ENCODE data around the gene KCNIP1. TPM values are rescaled to one million over a fixed set of nuclear protein-coding genes. Genes with fewer than 3 reads are reported as not detected.

Gene KCNIP1
- total RNA-seq = 0.10 TPM in 1 of 2 replicates, not detected in the other
- 0.20 TPM for polyA plus RNA-seq (2012)

DNA sequence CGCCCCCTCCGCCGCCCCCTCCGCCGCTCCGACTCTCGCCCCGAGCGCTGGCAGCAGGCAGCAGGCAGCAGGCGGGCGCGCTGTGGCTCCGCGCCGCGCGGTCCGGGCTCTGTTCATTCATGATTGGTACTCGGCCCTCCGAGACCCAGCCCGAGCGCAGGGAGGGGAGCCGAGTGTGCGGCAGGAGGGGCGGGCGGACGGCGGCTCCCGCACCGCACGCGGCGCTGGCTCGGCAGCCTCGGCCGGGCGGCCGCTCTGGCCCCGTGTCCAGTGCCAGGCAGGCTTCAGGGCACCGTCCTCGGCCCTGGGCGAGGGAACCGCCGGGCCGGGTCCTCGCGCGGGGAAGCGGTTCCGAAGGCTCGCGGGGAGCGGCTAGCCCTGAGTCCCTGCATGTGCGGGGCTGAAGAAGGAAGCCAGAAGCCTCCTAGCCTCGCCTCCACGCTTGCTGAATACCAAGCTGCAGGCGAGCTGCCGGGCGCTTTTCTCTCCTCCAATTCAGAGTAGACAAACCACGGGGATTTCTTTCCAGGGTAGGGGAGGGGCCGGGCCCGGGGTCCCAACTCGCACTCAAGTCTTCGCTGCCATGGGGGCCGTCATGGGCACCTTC lies at the start of gene KCNIP1:
TSS of gene KCNIP1 (plus strand) at position 31 of the 607 bp plus-strand sequence.
- DNase-seq (ENCODE audit: low read depth) = no peak

DNA sequence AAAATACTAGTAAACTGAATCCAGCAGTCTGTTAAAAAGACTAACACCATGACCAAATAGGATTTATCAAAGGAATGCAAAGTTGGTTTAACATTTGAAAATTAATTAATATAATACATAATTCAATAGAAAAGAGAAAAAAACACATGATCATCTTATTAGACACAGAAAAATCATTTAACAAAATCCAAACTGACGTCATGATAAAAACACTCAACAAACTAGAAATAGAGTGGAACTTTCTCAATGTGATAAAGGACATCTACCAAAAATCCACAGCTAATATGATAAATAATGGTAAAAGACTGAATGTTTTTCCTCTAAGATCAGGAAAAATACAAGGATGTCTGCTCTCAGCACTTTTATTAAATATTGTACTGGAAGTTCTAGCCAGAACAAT lies 40.4 kb upstream of the KCNIP1 start:
- no peak for DNase-seq (ENCODE audit: low read depth)

DNA sequence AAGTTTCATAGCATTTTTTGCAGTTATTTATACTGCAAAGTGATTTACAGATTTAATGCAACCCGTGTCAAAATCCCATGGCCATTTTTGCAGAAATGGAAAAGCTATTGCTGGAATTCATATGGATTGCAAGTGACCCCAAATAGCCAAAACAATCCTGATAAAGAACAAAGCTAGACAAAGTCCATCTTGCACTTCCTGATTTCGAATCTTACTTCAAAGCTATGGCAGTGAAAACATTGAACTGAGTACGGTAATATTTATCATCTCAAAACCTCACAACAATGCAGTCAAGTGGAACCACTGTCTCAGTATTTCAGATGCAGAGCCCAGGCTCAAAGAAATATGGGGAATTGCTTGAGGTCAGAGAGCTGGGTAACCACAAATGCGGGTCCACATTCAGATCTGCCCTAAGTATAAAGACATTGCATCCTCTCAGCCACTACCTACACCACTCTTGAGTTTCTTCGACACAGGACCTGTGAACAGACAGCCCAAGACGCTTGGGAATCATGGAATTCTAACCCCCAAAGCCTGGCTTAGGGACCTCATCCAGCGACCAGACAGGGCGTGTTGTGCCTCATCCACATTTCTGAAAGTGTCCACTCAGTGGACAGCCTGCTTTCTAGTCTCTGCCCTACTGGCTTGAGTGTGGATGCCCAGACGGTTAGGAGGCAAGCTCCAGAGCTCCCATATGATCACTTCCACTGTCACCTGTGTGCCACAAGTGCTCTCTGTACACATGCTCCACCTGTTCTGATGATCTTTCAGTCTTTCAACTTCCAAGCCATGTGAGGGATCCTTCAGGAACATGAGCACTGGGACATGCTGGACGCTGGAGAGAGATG lies 39.3 kb upstream of the KCNIP1 start:
- DNase-seq (ENCODE audit: low read depth) = no peak

DNA sequence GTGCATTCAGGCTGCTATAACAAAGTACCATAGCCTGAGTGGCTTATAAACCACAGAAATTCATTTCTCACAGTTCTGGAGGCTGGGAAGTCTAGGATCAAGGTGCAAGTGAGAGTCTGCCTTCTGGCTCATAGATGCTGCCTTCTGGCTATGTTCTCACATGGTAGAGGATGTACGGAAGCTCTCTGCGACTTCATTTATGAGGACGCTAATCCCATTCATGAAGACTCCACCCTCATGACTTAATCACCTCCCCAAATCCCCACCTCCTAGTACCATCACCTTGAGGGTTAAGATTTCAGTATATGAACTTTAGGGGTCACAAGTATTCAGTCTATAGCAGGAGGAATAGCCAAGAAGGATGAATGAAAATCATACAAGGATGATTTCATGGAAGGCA lies 37.3 kb upstream of the KCNIP1 start:
- DNase-seq (ENCODE audit: low read depth) = no peak

DNA sequence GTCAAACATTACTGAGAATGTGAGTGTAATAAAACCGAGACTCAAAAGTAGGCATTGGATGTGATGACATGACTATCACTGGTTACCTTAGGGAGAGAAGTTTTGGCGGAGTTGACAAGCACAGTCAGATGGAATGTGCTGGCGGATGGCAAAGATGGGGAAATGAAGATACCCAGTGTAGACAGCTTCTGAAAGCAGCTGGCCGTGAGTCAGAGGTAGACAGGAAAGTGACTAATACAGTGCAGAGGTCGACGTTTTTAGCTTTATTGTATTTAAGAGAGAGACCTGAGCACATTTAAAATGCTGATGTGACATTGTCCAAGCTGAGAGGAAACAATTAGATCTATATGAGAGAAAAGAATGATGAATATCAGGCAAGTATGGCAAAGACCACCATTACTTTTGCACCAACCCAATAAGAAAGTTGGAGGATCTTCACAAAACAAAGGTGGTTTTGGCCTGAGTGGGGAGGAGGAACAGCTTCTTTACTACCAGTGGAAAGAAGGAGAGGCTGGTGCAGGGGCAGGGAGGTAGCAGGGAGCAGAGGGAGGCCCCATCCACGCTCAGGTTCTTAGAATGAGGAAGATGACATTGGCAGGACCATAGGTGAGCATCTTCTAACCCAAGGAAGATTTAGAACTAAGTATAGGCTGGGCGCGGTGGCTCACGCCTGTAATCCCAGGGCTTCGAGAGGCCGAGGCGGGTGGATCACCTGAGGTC lies 36.7 kb upstream of the KCNIP1 start:
- peak; percentile 26 for DNase-seq (ENCODE audit: low read depth)

DNA sequence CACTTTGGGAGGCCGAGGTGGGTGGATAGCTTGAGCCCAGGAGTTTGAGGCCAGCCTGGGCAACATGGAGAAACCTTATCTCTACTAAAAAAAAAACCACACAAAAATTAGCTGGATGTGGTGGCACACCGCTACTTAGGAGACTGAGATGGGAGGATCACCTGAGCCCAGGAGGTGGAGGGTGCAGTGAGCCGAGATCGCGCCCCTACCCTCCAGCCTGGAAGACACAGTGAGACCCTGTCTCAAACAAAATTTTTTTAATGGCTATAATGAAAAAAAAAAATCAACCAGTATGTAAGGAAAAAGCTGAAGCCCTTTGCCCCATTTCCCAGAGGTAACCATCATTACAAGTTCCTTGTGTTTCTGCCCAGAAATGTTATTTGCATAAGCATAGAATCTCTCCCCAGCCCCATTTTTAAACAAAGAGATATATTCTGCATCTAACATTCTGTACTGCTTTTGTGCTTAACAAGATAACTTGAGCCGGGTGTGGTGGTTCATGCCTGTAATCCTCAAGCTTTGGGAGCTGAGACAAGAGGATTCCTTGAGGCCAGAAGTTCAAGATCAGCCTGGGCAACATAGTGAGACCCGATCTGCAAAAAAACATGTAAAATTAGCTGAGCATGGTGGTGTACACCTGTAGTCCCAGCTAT lies 35.1 kb upstream of the KCNIP1 start:
- DNase-seq (ENCODE audit: low read depth) = no peak

DNA sequence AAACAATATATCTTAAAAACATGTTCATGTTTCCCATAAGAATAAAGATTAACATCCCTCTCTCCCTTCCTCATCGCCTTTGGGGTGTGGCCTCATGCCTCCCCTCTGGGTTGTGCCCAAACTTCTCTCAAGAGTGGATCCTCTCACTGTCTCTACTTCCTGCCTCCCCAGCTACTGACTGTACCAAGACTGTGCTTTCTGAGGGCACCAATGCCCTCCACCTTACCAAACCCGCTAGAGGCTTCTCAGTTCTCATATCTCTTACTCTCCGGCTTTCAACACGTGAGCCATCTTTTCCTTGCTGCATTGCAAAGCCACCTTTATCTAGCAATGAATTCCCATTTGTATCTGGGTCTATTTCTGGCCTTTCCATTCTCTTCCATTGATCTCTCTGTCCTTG lies 34.4 kb upstream of the KCNIP1 start:
- no peak for DNase-seq (ENCODE audit: low read depth)

DNA sequence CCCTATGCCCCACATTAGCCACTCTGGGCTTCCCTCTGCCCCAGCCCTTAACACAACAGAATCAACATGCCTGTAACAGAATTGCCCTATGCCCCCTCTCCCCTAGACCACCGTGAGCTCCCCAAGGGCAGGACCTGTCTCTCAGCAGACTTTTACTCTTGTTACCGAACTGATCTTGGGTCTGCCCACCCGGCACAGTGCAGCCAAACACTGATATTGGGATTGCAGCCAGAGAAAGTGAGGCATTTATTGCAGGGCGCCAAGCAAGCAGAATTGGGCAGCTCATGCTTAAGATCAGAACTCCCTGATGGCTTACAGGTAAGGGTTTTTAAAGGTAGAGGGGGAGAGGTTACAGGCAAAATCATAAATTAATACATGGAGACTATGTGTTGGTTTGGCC lies 33.5 kb upstream of the KCNIP1 start:
- no peak for DNase-seq (ENCODE audit: low read depth)

DNA sequence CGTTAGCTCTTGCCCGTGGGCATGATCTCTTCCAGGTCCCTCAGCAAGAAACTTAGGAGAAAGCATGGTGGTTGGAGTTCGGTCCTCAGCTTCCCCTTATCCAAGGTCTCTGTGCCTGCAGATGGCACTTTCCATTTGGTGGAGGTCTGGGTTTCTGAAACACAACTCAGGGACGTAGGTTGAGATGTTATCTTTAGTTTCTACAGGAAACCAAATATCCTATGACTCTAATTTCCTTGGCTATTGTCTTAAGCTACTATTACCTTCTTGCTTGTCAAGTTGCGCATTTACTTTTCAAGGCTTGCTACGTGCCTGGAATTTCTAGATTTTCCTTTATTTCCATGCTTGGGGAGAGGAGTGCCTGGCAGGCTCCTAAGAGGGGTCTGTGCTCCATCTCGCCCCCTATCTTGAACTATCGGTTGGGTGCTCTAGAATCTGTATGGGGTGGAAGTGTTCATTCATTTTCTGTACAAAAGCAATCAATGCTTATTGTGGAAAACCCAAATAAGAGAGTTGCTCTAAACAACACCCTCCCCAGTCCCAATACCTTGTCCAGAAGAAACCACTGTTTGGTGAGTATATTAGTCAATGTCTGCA lies 32.9 kb upstream of the KCNIP1 start:
- no peak for DNase-seq (ENCODE audit: low read depth)

DNA sequence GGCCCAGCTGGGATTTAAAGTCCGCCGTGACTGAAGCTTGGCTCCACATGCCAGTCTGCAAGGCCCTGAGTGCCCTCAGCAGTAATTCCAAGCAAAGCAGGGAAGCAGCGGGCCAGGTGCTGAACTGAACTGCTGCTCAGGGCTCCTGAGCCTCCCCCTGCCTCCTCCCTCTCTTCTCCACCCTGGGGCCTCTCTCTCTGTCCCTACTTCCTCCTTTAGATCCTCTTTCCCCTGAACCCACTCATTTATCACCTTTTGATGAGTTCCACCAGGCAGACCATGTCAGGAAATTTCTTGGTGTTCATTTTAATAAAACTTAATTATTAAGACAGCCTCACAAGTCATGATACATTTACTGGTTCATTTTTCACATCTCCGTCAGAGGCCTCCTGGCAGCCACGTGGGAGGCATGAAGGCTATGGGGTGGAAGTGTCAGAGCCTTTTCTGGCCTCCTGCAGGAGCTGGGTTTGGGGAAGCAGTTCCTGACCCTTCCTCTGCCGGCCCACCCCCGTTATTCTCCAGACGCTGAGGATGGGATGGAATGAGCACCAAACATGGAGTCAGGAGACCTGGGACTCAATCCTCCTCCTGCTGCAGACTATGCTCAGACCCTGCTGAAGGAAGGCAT lies 32.2 kb upstream of the KCNIP1 start:
- no peak for DNase-seq (ENCODE audit: low read depth)

DNA sequence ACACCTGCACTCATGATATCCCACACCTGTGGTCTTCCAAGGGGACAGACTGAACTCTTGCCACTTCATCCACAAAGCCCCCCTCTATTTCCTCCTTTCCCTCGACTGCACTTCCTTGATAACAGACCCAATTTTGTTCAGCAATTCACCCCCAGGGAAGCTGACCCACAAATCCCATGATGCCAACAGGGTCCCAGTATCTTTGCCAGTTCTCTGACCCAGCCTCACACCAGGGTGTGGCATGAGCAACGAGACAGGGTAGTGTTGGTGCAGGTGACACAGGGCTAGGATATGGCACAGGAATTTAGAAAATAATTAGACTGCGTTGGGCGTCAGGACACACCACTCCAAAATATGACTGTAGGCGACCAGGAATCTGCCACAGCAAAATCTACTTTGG lies 30.2 kb upstream of the KCNIP1 start:
- DNase-seq (ENCODE audit: low read depth) = no peak

DNA sequence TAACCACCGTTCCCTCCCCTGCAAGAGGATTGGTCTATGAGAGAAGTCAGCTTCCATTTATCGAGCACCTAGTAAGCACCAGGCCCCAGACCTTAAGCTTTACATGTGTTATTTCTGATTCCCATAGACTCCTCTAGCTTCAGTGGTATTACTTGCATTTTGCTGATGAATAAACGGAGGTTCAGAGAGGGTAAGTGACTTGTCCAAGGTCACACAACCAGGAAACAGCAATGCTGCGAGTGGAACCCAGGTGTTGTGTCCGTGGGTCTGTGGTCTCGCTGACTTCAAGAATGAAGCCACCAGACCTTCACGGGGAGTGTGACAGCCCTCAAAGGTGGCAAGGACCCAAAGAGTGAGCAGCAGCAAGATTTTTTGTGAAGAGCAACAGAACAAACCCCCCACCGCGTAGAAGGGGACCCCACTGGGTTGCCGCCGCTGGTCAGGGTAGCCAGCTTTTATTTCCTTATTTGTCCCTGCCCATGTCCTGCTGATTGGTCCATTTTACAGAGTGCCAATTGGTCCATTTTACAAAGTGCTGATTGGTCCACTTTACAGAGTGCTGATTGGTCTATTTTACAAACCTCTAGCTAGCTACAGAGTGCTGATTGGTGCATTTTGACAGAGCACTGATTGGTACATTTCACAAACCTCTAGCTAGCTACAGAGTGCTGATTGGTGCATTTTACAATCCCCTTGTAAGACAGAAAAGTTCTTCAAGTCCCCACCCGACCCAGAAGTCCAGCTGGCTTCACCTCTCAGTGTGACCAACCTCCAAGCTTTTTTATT lies 29.1 kb upstream of the KCNIP1 start:
- no peak for DNase-seq (ENCODE audit: low read depth)

DNA sequence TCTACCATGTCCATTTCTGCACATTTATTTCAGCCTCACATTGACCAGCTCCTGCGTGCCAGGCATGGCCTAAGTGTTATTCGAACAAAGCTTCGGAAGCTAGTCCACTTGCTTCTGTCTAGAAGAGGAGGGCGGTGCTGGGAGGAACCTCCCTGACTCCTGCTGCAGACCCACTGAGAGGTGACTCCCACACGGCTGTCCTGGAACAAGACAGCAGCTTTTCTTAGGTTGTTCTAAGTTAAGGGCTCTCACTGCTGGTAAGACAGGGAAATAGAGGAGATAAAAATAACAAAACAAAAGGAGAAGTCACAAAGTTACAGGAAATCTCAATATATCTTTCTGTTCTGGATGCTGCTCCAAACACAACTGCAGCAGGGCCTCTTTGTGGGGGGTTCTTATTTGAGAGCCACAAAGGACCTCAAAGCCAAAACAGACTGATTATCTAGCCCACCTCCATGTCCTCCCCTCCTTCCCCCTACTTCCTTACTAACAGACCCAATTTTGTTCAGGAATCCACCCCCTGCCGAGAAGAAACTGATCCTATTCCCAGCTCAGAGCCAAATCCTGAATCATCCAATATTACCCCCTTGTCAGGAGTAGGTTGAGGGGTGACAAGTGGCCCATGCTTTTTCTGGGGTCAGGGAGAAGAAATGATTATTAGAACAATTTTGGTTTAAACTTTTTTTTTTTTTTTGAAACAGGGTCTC lies 28.4 kb upstream of the KCNIP1 start:
- no peak for DNase-seq (ENCODE audit: low read depth)

DNA sequence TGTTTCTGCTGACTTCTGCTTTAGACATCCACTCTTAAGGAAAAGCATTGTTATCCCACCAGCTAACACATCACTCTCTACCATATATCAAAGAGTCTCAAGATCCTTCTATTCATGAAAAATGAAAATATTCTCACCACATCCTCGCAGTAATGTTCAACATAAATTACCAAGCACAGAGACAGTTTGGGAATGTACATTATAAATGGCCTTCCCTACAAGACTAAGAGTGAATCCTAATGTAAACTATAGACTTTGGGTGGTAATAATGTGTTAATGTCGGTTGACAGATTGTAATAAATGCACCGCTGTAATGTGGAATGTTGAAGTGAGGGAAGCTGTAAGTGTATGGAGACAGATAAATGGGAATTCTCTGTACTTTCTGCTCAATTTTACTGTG lies 27.1 kb upstream of the KCNIP1 start:
- no peak for DNase-seq (ENCODE audit: low read depth)

DNA sequence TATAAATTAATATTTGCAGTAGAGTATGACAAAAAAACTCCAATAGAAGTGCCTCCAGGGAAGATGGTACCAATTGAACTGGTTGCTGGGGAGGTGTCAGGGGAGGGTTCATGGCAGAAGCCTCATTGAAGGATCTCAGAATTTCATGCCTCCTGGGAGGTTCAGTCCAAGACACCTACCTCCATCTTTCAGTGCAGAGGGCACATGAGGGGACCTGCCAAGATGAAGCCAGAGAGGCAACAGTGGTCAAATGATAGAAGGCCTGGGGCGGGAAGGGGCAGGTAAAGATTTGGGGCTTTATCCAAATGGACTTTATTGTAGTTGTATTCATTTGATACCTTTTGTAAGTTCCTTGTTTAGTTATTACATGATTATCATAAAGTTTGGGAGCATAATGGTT lies 25.9 kb upstream of the KCNIP1 start:
- DNase-seq (ENCODE audit: low read depth) = no peak

DNA sequence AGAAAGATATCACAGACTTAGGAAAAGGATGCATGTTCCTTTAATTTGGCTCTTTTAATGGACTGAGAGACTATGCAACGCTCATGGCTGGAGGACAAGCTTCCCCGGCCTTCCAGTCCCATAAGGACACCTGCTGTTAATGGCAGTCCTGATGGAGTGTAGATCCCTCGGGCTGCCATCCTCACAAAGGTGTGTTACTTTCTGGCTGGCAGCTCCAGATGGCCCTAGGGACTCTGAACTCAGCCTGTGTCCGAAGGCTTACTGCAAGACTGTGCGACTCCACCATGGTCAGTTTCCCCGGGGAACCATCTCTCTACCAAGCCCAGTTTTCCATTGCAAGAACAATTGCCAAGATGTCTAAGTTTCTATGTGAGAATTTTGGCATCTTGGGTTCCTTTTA lies 25.5 kb upstream of the KCNIP1 start:
- DNase-seq (ENCODE audit: low read depth) = no peak

DNA sequence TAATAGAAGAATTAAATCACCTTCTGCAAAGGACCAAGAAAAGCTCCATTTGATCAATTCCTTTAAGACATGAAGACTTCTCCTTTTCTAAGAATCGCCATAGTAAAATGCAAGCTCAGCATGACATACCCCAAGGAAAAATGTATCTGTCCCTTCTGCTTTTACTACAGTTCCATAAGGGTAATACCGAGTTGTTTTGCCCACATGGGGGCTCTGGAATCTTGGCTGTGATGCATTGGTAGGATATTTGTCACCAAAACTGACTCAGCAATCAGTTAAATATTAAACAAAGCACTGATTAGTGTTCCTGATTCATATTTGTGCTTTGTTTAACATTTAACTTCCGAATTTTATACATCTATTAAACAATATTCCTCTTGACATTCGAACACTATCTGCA lies 24.3 kb upstream of the KCNIP1 start:
- DNase-seq (ENCODE audit: low read depth) = no peak

DNA sequence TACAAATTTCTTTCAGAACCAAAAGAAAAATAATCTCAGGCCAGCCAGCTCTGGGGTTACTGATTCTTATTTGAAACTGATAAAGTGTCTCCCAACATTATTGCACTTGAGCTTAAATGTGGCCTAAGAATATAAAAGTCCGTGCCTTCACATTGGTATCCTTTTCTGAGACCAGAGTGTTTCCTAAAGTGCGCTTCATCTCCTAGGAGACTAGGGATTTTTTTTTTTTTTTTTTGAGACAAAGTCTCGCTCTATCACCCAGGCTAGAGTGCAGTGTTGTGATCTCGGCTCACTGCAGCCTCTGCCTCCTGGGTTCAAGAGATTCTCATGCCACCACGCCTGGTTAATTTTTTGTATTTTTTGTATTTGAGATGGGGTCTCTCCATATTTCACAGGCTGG lies 23.6 kb upstream of the KCNIP1 start:
- DNase-seq (ENCODE audit: low read depth) = no peak

DNA sequence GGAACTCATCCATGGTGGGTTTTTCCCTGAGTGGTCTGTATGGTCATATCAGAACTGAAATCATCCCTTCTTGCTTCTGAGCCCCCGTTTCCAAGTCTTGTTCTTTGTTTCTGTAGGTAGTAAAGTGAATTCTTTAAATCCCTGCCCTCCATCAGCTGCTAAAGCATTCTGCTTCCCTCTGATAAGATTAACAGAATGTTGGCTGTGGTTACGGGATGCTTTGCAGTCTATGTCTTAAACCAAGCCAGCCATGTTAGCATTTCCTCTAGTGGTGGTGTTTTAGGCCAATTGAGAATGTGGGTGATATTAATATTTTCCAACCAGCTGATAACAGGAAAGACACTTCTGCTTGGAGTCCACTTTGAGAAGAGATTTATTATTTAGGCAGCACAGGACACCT lies 22.0 kb upstream of the KCNIP1 start:
- no peak for DNase-seq (ENCODE audit: low read depth)

Measured in myocyte (in vitro differentiated cells).